Stimulated activated memory B cell treated with anti-CD40 and anti-IgM and Interleukin-4, amounts not matched to agents 10 μg/mL and 1 μg/mL and 100 μg/mL, for 72 hours (primary cell): ENCODE results near the gene KCNJ10.

Source experiments
- ATAC-seq: fragments of 150-1000 bp; cut with Tn5 transposase; 2 replicates; pipeline ENCODE4 v1.10.0; 2021
- H3K27ac Mint-ChIP-seq: one replicate; pipeline ENCODE4 v1.8.0; 2022; ENCODE audit warnings: mild to moderate bottlenecking, mixed read lengths
- H3K27me3 Mint-ChIP-seq: one replicate; pipeline ENCODE4 v1.8.0; 2022; ENCODE audit warnings: mixed read lengths
- H3K36me3 Mint-ChIP-seq: one replicate; pipeline ENCODE4 v1.8.0; 2022; ENCODE audit warnings: mixed read lengths
- H3K4me1 Mint-ChIP-seq: one replicate; pipeline ENCODE4 v1.8.0; 2022; ENCODE audit warnings: mixed read lengths
- H3K4me3 Mint-ChIP-seq: one replicate; pipeline ENCODE4 v1.8.0; 2022; ENCODE audit warnings: mild to moderate bottlenecking, moderate library complexity, mixed read lengths
- H3K9me3 Mint-ChIP-seq: one replicate; pipeline ENCODE4 v1.8.0; 2022; ENCODE audit warnings: mixed read lengths

The KCNJ10 gene

DNA sequence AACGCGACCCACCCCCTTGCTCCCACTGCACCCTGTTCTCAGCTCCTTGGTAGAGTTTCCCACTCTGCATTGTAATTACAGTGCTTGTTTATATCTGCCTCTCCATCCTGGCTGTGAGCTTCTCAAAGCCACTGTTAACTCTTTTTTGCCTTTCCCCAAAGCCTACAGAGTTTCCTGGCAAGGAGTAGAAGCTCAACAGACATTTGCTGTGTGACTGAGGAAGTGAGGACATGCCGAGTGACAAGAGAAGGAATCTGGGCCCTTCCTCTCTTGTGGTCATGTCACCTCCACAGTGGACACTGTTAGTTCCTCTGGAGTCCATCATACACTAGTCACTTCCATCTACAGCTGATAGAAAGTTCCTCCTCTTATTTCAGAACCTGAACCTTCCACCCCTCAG is 34.5 kb upstream of the KCNJ10 start:
- Mint-ChIP-seq H3K27ac (no peak overlapping the region), H3K27me3 (peaks cover 6% of the 10 kb centered on the region), H3K4me3 (no peak overlapping the region), H3K9me3 (no peaks in the 10 kb centered on the region), H3K36me3 (no peaks in the 10 kb centered on the region), H3K4me1 (peaks cover 29% of the 10 kb centered on the region)
- no peak for ATAC-seq

DNA sequence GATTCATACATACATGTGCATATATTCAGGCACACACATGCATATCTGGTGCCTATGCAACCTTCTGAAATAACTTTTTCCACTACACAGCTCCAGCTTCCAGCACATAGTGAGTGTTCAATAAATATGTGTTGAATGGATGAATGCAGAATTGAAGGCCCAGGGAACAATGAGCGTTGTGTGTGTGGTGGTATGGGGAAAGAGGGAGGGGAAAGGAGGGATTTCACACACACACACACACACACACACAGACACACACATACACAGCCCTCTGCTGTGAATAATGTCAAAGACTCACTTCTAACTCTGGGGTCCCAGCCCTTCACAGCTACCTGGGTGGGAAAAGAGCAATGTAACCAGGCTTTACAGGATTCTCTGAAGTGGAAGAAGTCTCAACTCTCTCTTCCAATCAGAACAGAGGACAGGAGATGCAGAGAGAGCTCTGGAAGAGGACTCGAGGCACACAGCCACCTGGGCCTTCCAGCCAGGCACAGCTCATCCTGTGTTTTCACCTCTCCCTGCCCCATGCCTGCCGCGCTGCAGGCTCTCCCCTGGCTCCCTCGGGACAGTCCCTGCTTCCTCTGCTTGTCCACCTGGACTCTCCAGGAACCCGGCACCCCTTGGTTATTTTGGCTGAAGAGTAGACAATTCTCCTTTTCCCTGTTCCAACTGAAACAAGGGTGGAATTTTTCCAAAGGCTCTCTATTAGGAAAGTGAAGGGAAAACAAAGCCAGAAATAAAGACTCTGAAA is 33.9 kb upstream of the KCNJ10 start:
- no peak overlapping the region for H3K4me3 Mint-ChIP-seq
- H3K4me1 Mint-ChIP-seq: peaks cover 30% of the 10 kb centered on the region
- ATAC-seq: no peak
- no peaks in the 10 kb centered on the region for H3K9me3 Mint-ChIP-seq
- no peaks in the 10 kb centered on the region for H3K36me3 Mint-ChIP-seq
- H3K27me3 Mint-ChIP-seq: peaks cover 6% of the 10 kb centered on the region
- no peak overlapping the region for H3K27ac Mint-ChIP-seq

DNA sequence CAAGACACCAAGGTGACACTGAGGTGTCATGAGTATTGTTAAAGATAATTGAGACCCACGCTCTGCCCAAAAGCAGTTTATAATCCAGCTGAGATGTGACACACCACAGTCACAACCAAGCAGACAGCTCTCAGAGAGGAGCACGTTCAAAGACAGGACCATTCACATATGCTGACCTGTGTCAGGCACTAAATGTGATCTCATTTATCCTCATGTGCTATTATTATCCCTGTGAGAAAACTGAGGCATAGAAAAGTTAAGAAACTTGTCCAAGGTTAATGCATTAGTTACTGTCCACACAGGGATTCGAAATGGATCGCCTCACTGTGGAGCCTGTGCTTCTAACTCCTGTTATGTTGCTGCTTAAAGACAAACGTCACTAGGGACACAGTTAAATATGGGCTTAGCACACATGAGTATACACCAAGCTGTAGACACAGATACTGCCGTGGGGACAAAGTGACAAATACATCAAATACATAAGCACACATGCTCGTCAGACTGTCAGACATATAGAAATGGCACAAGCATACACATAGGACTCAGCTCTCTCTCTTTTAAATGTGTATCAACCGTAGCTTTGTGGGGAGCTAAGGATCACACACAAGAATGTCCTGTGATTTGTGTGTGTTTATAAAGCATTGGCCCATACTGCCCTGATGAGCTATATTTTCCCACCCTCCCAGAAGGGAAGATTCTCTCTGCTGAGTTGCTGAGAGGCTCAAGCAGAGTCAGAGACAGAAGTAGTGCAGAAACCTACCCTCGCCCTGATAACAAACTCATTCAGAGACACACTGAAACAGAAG is 32.0 kb upstream of the KCNJ10 start:
- Mint-ChIP-seq H3K9me3 (no peaks in the 10 kb centered on the region), H3K36me3 (no peaks in the 10 kb centered on the region), H3K4me3 (no peak overlapping the region), H3K27me3 (peaks cover 3% of the 10 kb centered on the region), H3K27ac (peak overlapping the region; percentile 72), H3K4me1 (peaks cover 38% of the 10 kb centered on the region)
- ATAC-seq: no peak

DNA sequence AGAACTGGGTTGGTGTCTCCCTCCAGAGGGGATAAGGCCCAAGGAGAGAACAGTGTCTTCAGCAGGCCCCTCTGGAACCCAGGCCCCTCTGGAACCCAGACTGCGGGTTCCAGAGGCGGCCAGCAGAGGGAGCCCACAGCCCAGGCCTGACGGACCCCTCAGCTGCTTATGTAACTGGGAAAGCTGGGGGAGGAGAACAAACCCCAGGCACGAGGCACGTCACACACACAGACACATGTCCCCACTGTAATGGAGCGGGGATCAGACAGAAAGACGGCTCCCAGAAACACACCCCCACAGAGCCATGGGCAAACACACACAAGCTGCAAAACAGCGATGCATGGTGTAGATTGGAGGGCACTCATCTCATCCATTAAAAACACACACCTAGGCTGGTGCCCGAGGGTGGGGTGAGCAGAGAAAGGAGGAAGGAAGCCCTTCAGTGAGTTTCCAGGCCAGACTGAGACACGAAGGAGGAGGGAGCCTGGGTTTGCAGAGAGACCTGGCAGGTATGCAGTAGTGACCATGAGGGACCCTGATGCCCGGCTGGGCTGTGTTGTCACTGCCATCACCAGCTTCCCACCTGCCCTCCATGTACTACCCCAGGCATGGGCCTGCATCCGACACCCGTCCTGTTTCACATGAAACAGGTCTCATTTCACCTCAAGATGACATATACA is 31.2 kb upstream of the KCNJ10 start:
- ATAC-seq: peak; percentile 42
- H3K27me3 Mint-ChIP-seq: no peaks in the 10 kb centered on the region
- peak overlapping the region; percentile 57 for H3K4me3 Mint-ChIP-seq
- H3K27ac Mint-ChIP-seq: peak overlapping the region; percentile 72
- peaks cover 45% of the 10 kb centered on the region for H3K4me1 Mint-ChIP-seq
- no peaks in the 10 kb centered on the region for H3K9me3 Mint-ChIP-seq
- no peaks in the 10 kb centered on the region for H3K36me3 Mint-ChIP-seq

DNA sequence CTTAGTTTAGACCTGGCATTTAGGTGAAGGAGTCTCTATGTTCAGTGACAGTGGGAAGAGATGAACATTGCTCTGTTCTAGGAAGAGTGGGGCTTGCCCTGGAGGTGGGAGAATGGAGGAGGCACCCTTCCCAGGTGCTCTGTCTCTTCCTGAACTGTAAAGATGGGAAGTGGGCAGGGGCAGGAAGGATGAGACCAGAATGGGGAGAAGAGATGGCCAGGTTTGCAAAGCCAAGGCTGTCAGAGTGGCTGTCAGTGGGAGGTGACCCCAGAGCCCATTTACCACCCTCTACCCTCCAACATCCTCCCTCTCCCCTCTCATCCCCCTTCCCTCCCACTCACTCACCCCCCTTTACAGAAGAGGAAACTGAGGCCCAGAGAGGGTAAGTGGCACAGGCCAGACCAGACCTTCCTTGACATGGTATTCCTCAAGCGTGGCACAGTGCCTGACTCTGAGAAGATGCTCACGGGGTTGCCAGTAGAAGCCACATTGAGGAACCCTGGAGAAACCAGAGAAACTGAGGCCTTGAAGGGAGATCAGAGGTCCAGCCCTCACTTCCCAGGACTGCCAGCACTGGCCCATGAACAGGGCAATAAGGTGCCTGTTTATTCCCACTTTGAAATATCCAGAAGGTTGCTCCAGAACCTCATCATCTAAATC is 29.9 kb upstream of the KCNJ10 start:
- no peak overlapping the region for H3K4me3 Mint-ChIP-seq
- H3K27ac Mint-ChIP-seq: peak overlapping the region; percentile 84
- H3K4me1 Mint-ChIP-seq: peaks cover 51% of the 10 kb centered on the region
- no peaks in the 10 kb centered on the region for H3K9me3 Mint-ChIP-seq
- peaks cover under 1% of the 10 kb centered on the region for H3K36me3 Mint-ChIP-seq
- no peak for ATAC-seq
- H3K27me3 Mint-ChIP-seq: no peaks in the 10 kb centered on the region

GRCh38 chr1:160098852-160099561 is 29.0 kb upstream of the KCNJ10 start:
- peak; percentile 95 for ATAC-seq
- peak overlapping the region; percentile 87 for H3K4me3 Mint-ChIP-seq
- peaks cover 8% of the 10 kb centered on the region for H3K36me3 Mint-ChIP-seq
- peak overlapping the region; percentile 84 for H3K27ac Mint-ChIP-seq
- no peaks in the 10 kb centered on the region for H3K9me3 Mint-ChIP-seq
- H3K27me3 Mint-ChIP-seq: no peaks in the 10 kb centered on the region
- peaks cover 51% of the 10 kb centered on the region for H3K4me1 Mint-ChIP-seq

DNA sequence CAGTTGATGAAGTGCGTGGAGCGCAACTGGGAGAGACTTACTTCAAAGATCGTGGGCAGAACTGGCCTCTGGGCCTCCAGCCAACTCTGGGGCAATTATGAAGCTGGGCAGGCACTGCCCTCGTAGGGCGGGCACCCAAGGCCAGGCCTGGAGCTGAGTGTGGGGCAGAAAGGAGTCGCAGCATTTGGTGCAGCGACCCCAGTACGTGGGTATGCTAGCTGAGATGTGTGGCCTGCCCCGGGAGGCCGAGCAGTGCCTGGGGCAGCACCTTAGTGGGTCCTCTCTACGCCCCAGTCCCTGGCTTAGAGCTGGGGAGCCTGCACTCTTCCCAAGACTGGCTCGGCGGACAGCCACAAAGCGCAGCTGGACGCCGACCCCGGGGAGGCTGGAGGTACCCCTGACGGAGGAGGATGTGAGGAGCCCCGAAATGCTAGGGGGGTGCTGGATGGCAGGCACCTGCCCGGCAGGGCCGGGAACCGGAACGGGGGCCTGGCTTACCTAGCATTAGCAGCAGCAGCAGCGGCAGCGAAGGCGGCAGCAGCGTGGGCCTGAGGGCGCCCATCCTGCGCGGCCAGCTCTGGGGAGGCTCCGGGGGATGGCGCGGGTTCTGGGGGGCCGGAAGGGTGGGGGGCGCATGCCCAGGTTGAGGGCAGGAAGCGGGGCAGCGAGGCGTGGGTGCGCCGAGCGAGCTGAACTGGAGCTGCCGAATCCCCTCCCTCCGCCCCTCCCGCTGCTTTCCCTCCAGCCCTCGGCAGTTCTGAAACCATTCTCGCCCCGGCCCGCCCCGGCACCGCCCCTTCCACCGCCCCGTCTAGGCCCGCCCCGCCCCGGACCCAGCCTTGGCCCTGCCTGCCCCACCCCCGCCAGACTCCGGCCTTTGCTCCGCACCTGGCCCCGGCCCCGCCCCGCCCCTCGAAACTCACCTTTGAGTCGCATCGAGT is 28.2 kb upstream of the KCNJ10 start, which contains the start of gene IGSF8:
Gene IGSF8, minus strand, starts transcription at position 709 of the 941 bp plus-strand sequence. Its CDS starts 147 bp downstream, at position 562.
- peaks cover 51% of the 10 kb centered on the region for H3K4me1 Mint-ChIP-seq
- no peaks in the 10 kb centered on the region for H3K27me3 Mint-ChIP-seq

DNA sequence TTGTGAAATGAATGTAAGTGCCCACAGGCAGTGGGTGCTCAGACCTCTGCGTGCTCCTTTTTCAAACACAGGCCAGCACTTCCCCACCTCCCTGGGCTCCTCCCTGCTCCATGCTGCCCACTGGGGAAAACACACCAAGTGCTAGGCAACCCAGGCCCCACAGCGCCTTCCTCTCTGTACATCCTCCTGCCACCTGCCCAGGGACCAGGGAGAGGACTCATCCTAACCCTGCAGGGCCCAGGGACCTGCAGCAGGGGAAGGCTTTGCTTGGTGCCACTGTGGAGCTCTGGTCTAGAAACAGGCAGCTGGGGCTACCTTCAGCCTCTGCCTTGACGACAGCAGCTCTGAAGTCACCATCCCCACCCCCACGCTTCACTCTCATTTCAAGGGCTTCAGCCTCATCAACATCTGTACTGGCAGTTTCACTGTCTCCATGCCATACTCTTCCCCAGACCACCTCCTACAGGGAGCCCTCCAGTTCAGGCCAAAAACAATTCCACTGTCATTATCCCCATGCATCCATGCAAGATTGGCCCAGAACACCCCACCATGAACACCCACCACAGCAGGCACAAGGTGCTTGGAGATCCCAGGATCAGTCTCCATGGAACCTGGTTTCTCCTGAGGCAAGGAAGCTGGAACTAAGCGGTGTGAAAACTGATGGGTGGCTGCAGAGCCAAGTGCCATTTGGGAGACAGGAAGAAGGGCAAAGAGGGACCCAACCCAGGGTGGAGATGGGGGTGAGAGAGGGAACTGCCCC is 27.4 kb upstream of the KCNJ10 start:
- H3K27me3 Mint-ChIP-seq: no peaks in the 10 kb centered on the region
- H3K27ac Mint-ChIP-seq: peak overlapping the region; percentile 81
- H3K36me3 Mint-ChIP-seq: peaks cover 20% of the 10 kb centered on the region
- no peaks in the 10 kb centered on the region for H3K9me3 Mint-ChIP-seq
- H3K4me1 Mint-ChIP-seq: peaks cover 46% of the 10 kb centered on the region
- no peak for ATAC-seq
- peak overlapping the region; percentile 84 for H3K4me3 Mint-ChIP-seq

More for the DNA sequence above, 28.2 kb upstream of the KCNJ10 start, which contains the start of gene IGSF8:
- peak; percentile 77 for ATAC-seq
- Mint-ChIP-seq H3K27ac (peak within 1 kb of the TSS; percentile 84), H3K9me3 (no peaks in the 10 kb centered on the region), H3K4me3 (peak within 1 kb of the TSS; percentile 87), H3K36me3 (peaks cover 12% of the 10 kb centered on the region)

GRCh38 chr1:160096274-160097116 is 26.5 kb upstream of the KCNJ10 start:
- peak overlapping the region; percentile 3 for H3K4me3 Mint-ChIP-seq
- H3K27me3 Mint-ChIP-seq: no peaks in the 10 kb centered on the region
- peak overlapping the region; percentile 81 for H3K27ac Mint-ChIP-seq
- H3K4me1 Mint-ChIP-seq: peaks cover 45% of the 10 kb centered on the region
- H3K9me3 Mint-ChIP-seq: no peaks in the 10 kb centered on the region
- peaks cover 27% of the 10 kb centered on the region for H3K36me3 Mint-ChIP-seq
- no peak for ATAC-seq

- Mint-ChIP-seq H3K27ac (peak overlapping the region; percentile 81), H3K4me1 (peaks cover 36% of the 10 kb centered on the region)
Measured at GRCh38 chr1:160095382-160096105, 25.6 kb upstream of the KCNJ10 start.

GRCh38 chr1:160094806-160095205 is 24.8 kb upstream of the KCNJ10 start:
- no peaks in the 10 kb centered on the region for H3K9me3 Mint-ChIP-seq
- peaks cover 34% of the 10 kb centered on the region for H3K36me3 Mint-ChIP-seq
- H3K4me1 Mint-ChIP-seq: peaks cover 34% of the 10 kb centered on the region
- H3K27me3 Mint-ChIP-seq: no peaks in the 10 kb centered on the region
- no peak for ATAC-seq
- no peak overlapping the region for H3K4me3 Mint-ChIP-seq
- no peak overlapping the region for H3K27ac Mint-ChIP-seq

More at GRCh38 chr1:160095382-160096105, 25.6 kb upstream of the KCNJ10 start:
- ATAC-seq: no peak
- no peaks in the 10 kb centered on the region for H3K27me3 Mint-ChIP-seq
- H3K9me3 Mint-ChIP-seq: no peaks in the 10 kb centered on the region
- H3K36me3 Mint-ChIP-seq: peaks cover 33% of the 10 kb centered on the region
- no peak overlapping the region for H3K4me3 Mint-ChIP-seq

DNA sequence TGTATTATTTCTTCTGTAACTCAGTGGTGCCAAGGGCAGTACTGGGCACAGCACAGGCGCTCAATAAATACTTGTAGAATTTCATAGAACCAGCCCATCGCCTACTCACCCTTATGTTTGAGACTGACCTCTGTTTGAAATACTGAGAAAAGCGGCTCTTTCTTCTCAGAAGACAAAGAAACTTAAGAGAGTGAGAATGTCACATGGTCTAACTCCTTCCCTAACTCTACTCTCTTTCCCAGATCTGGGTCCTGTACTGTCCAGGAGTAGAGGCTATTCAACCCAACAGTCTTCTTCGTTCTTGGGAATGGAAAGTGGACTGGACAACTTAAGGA is 24.3 kb upstream of the KCNJ10 start:
- Mint-ChIP-seq H3K4me3 (no peak overlapping the region), H3K9me3 (no peaks in the 10 kb centered on the region), H3K27me3 (no peaks in the 10 kb centered on the region), H3K4me1 (peaks cover 29% of the 10 kb centered on the region), H3K36me3 (peaks cover 36% of the 10 kb centered on the region), H3K27ac (no peak overlapping the region)
- no peak for ATAC-seq
